Raji (cell line): Measurements from ENCODE around the gene AIG1.

Experiments
- POLR2A ChIP-seq: IDR thresholded peaks from 2 replicates; pipeline ENCODE4 v1.6.1; 2011; ENCODE audit warnings: low read depth, low read length, control low read depth; ENCODE audit not compliant: insufficient read depth

AIG1 gene

GRCh38 chr6:143050509-143050908 lies 10.2 kb upstream of the AIG1 start:
- no peak for TF ChIP-seq POLR2A

- no peak for TF ChIP-seq POLR2A
Observed at GRCh38 chr6:143052282-143052681, 8.4 kb upstream of the AIG1 start.

- TF ChIP-seq POLR2A: no peak
Observed at GRCh38 chr6:143053856-143054255, 6.8 kb upstream of the AIG1 start.

DNA sequence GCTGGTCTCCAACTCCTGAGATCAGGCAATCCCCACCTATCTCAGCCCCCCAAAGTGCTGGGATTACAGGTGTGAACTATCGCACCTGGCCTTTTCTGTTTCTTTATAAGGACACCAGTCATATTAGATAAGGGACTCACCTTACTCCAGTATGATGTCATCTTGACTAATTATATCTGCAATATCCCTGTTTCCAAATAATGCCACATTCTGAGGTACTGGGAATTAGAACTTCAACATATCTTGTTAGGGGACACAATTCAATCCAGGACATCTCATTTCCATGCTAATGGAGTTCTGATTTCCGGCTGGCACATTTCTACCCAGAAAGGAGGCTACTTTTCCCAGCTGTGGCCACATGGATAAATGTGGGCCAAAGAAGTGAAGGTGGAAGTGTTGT lies 6.4 kb upstream of the AIG1 start:
- no peak for TF ChIP-seq POLR2A

GRCh38 chr6:143055213-143055612 lies 5.5 kb upstream of the AIG1 start:
- TF ChIP-seq POLR2A: no peak

DNA sequence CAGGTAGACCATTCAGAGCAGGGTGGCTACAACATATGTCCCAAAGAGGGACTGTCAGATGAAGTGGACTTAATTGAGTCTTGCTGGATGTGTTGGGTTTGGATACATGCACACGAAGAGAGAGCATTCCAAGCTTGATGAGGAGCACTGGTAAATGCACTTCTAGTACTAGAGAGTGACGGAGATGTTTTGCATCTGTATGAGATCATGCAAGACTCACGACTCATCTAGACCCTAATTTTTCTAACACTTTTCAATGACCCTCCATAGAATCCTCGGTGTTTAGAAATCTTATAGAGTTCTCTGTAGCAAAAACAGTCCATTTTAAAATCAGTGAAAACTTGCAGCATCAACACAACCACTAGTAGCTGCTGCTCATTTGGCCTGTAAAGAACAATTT lies 4.8 kb upstream of the AIG1 start:
- no peak for TF ChIP-seq POLR2A

DNA sequence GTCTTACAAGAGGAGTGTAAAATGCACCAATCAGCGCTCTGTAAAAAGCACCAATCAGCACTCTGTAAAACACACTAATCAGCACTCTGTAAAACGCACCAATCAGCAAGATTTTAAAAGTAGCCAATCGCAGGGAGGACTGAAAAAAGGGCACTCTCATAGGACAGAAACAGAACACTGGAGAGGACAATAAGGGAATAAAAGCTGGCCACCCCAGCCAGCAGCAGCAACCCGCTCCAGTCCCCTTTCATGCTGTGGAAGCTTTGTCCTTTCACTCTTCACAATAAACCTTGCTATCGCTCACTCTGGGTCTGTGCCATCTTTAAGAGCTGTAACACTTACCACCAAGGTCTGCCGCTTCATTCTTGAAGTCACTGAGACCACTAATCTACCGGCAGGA lies 1.7 kb upstream of the AIG1 start:
- no peak for TF ChIP-seq POLR2A

DNA sequence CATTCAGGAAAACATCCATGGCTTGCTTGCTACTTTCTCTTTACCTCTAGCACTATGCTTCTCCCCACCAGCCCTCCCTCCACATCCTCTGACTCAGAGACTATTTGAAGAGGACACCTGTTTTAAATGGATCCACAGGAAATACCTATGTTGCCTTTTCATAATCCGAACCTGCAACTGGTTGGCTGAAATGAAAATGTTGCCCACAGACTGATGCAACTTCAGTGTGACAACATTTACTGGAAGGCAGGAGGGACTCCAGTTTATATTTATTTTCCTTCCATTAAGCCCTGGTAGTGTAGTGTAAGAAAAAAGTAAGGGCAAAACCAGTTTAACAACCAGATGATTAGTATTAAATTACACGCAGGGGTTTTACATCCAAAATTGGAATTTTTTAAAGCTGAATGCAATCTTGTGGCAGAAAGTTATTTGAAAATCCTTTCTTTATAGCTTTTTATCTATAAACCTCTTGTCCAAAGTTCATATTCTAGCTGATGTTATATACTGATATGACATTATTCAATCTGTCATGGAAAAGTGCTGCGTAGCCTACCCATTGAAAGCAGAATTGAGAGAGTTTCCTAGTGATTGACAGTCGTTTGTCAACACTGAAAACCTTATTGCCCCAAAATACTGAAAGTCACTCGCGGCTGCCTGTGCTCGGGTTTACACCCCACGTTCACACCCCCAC lies 881 bp upstream of the AIG1 start:
- no peak for TF ChIP-seq POLR2A

- TF ChIP-seq POLR2A: peak; percentile 69
Observed at GRCh38 chr6:143060354-143060805, 309 bp upstream of the AIG1 start.

DNA sequence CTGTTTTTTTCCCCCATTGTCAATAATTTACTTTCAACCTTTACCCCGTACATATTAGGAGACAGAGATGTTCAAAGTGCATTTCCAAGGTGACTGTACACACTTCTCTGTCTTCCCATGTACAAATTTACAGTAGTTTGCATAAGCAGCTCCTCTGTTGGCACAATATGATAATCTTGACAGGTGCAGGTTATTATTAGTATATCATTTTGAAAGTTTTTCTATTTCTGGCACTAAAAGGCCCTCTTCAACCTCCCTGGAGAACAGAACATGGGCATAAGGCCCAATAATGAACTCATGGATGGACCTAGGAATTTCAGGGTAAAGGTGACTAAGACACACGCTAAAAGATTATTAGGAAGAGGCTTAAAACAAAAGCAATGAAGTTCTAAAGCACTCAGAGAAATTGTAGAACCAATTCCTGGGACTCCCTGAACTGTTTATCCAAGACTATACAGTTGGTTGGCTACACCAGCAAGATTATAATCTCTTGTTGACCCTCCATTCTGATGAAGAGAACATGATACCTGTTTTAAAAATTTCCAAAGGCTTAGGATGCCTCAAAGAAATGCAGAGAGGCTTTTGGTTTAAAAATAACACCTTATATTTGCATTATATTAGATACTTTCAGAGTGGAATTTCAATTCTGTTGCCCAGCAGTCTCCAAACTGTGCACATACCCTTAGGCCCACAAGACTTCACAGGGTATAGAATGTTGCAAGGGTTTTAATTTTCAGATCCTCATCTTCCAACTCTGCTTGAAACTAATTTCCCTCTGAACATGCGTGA lies 1.1 kb downstream of the AIG1 start:
- no peak for TF ChIP-seq POLR2A

DNA sequence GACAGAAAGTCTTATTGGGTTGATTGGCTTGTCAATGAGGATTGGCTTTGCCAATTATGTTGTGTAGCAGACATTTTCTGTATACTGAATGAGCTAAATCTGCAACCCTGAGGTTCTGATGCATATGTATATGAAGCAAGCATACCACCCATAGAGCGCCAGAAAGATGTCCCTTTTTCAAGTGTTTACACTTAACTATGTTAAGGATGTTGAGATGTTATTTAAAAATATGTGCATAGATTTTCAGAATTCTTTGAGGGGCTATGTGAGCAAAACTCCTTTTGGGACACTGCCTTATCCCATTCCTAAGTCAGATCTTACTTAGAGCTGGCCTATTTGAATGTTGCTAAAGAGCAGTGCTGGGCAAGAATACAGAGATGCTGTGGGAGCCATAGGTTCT lies 1.9 kb downstream of the AIG1 start:
- no peak for TF ChIP-seq POLR2A

DNA sequence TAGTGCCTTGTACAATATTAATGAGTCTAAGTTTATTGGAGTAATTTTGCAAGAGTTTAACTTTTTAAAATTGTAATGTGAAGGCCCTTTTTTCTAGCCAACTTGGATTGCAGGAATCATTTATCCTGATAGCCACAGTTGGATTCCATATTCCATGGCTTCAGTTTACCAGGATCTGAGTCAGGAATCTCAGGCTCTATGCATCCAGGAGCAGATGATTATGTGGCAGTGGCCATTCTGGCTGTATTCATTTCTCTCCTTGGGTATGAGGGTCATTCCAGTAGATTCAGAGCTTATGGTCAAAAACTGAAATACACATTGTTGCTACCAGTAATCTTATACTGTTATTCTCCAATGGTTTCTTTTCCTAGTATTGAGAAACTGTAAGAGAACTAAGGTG lies 2.9 kb downstream of the AIG1 start:
- no peak for TF ChIP-seq POLR2A

GRCh38 chr6:143064271-143064670 lies 3.6 kb downstream of the AIG1 start:
- no peak for TF ChIP-seq POLR2A

DNA sequence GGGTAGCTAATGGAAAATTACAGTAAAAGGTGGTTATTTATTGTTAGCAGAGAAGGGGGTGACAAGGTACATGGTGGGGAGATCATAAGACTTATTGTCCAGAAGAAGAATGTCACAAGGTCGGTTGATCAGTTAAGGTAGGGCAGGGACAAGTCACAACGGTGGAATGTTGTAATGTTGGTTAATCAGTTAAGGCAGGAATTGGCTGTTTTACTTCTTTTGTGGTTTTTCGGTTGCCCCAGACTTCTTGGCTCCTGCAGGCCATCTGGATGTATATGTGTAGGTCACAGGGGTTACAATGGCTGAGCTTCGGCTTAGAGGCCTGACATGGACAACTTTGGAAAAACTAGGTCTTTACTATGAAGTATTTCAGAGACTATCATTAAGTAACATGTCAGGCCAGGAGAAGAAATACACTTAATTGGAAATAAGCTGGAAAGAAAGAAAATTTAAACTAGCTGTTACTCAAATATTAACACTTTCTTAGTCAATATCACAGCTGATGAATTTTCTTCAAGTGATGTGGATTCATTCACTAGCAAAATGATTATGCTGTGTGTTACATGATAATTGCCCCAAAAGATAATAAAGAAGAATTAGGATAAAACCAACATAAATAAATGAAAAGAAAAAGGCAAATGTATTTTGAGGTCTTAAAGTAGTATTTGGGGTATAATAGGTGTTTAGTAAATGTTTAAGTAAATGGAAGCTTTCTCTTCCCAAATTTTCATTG lies 4.4 kb downstream of the AIG1 start:
- no peak for TF ChIP-seq POLR2A

- TF ChIP-seq POLR2A: no peak
Observed at GRCh38 chr6:143068001-143068400, 7.3 kb downstream of the AIG1 start.

DNA sequence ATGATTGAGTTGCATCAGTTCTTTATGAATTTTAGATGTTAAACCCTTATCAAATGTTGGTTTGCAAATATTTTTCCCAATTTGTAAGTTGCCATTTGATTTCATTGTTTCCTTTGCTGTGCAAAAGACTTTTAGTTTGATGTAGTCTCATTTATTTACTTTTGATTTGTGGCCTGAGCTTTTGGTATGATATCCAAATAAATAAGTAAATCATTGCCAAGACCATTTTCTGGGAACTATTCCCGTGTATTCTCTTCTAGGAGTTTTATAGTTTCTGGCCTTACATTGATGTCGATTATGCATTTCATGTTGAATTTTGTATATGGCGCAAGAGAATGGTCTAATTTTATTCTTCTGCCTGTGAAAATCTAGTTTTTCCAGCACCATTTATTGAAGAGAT lies 13.4 kb downstream of the AIG1 start:
- TF ChIP-seq POLR2A: no peak

- TF ChIP-seq POLR2A: no peak
Observed at GRCh38 chr6:143074670-143075318, 14.1 kb downstream of the AIG1 start.
